Activated T-cell treated with anti-CD3 and anti-CD28 coated beads, Interleukin-2, amount 50 U/mL, for 48 hours (primary cell): ENCODE measurements around the gene COMMD1.
"Not testable (repeated sequence)": the region's sequence is repeated elsewhere in the genome, so short reads cannot be mapped to it uniquely, and the experiment has no call there.

Experiments
- DNase-seq, 2 experiments: peaks; one replicate each; pipeline ENCODE4 v3.0.0-alpha.2; 2020

COMMD1 gene

GRCh38 chr2:61966087-61966727, 60.7 kb downstream of the COMMD1 start:
- no peak for DNase-seq

- DNase-seq: no peak
These were observed 61.8 kb downstream of the COMMD1 start for GRCh38 chr2:61967262-61967661.

GRCh38 chr2:61969376-61969775, 63.9 kb downstream of the COMMD1 start:
- DNase-seq: no peak

- DNase-seq: no peak
These were observed 65.5 kb downstream of the COMMD1 start for GRCh38 chr2:61970807-61971556.

- no peak for DNase-seq
These were observed 73.0 kb downstream of the COMMD1 start for GRCh38 chr2:61978522-61978921.

- DNase-seq: no peak
These were observed 75.3 kb downstream of the COMMD1 start for GRCh38 chr2:61980758-61981157.

GRCh38 chr2:61984682-61985081, 79.2 kb downstream of the COMMD1 start:
- DNase-seq: no peak

- no peak for DNase-seq
These were observed 83.2 kb downstream of the COMMD1 start for GRCh38 chr2:61988462-61989366.

GRCh38 chr2:61993422-61994024, 88.0 kb downstream of the COMMD1 start:
- DNase-seq: no peak

GRCh38 chr2:61994531-61994930, 89.1 kb downstream of the COMMD1 start:
- DNase-seq: no peak

DNA sequence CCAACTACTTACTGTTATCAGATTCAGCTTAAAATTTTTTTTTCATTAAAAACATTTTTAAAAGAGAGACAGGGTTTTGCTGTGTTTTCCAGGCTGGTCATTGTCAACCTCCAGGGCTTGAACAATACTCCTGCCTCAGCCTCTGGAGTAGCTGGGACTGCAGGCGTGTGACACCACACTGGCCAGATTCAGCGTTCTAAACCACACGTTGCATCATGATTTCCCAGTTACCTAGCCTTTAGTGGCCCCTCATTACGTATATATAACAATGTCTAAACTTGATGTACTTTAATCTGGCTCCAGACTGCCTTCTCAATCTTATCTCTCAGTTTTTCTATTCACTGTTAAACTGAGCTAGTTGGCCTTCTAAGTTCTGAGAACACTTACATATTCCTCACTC, 89.6 kb downstream of the COMMD1 start:
- DNase-seq: no peak

- DNase-seq: no peak
These were observed 90.0 kb downstream of the COMMD1 start for GRCh38 chr2:61995515-61995914.

GRCh38 chr2:61998426-61998825, 93.0 kb downstream of the COMMD1 start:
- DNase-seq: no peak

GRCh38 chr2:62000538-62000937, 95.1 kb downstream of the COMMD1 start:
- DNase-seq: no peak

DNA sequence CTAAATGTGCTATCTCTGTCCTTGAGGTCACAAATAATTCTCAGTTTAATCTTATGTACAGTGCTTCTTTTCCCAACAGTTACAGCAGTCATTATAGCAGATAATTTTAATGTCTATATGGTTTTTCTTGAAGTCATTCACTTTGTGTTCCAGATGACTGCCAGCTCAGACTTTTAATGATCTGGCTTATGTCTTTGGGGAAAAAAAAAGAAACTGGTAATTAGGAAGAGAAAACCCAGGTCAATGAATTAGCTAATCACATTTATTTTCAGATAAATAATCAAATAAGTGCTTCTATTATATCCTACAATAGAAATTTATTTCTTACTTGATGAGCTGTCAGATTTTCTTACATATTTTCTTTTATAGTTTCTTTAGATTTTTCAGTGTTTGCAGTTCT, 96.0 kb downstream of the COMMD1 start:
- DNase-seq: no peak

GRCh38 chr2:62004428-62004827, 99.0 kb downstream of the COMMD1 start:
- not testable (repeated sequence) for DNase-seq

- DNase-seq: no peak
These were observed 102.1 kb downstream of the COMMD1 start for GRCh38 chr2:62007555-62007954.

DNA sequence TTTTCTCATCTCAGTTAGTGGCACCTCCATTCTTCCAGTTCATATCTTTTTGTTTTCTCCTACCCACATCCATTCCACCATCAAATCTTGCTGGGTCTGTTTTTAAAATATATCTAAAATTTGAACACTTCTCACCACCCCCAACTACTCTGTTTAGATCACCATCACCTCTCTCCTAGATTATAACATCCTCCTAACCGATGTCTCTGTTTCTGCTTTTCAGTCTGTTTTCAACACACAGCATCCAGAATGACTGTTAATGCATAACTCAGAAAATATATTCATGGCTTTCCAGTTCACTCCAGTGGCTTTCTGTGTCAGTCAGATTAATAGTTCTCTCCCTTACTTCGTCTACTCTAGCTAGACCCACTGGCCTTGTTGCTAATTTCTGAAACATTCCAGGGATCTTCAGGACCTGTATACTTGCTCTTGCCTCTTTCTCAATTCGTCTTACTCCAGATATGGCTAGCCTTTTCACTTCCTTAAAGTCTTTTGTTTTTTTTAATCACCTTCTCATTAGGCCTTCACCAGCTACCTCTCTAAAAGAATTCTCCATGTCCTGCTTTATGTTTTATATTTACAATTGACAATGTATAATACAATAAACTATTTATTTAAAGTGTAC, 105.3 kb downstream of the COMMD1 start:
- DNase-seq: no peak

- no peak for DNase-seq
These were observed 108.2 kb downstream of the COMMD1 start for GRCh38 chr2:62013641-62014040.

GRCh38 chr2:62014102-62014501, 108.6 kb downstream of the COMMD1 start:
- no peak for DNase-seq

GRCh38 chr2:62016957-62017356, 111.5 kb downstream of the COMMD1 start:
- no peak for DNase-seq

DNA sequence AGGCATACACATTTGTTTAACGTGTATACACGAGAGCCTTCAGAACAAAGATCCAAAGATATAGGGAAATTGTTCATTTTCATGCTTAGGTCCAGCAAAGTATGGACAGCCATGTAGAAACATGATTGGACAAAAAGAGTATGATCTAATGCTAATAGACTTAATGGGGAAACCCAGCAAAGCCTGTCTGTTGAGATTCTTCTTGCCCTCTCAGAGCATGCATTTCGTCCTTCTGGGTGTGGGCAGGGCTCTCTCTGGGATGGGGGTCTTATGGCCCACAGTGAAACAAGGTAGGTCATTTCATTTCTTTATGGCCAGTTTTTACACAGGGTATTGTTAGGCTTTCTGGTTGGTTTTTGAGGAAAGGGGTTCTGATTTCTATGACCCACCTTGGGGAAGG, 124.4 kb downstream of the COMMD1 start:
- DNase-seq: no peak

- no peak for DNase-seq
These were observed 125.4 kb downstream of the COMMD1 start for GRCh38 chr2:62030902-62031301.
